SK-N-SH (cell line): Measurements from ENCODE around the gene APOC3. TPM values are rescaled to one million over a fixed set of nuclear protein-coding genes. Genes with fewer than 3 reads are reported as not detected.

Experiments used
- CHD2 ChIP-seq: fragments of 150-350 bp; IDR thresholded peaks from 2 replicates; pipeline ENCODE4 v1.6.1; 2018; ENCODE audit warnings: low read length; ENCODE audit not compliant: partially characterized antibody
- ELF1 ChIP-seq: IDR thresholded peaks from 2 replicates; pipeline ENCODE4 v1.4.0; 2012
- EP300 ChIP-seq, 2 experiments: IDR thresholded peaks; 2 replicates each; pipeline versions ENCODE4 v1.4.0 to v1.6.1; 2012; ENCODE audit warnings: borderline replicate concordance in 1 of 2, low read depth in 1 of 2, low read length in 1 of 2
- EZH2phosphoT487 ChIP-seq: fragments of 200-600 bp; sonication (generic); IDR thresholded peaks from 2 replicates; pipeline ENCODE4 v1.6.1; 2017; ENCODE audit warnings: low read depth, mixed run types, mild to moderate bottlenecking, antibody characterized with exemption, moderate library complexity, borderline replicate concordance
- FOSL2 ChIP-seq: IDR thresholded peaks from 2 replicates; pipeline ENCODE4 v1.4.0; 2012; ENCODE audit warnings: low read depth, mild to moderate bottlenecking, moderate library complexity, borderline replicate concordance
- FOXJ3 ChIP-seq: sonication (generic); formaldehyde crosslinking; IDR thresholded peaks from 2 replicates; pipeline ENCODE4 v1.5.1; 2020; ENCODE audit warnings: mild to moderate bottlenecking, missing genetic modification reagents
- FOXM1 ChIP-seq: IDR thresholded peaks from 2 replicates; pipeline ENCODE4 v1.4.0; 2012; ENCODE audit warnings: low read depth, mild to moderate bottlenecking
- GABPA ChIP-seq: IDR thresholded peaks from 2 replicates; pipeline ENCODE4 v1.4.0; 2012; ENCODE audit warnings: low read depth, mild to moderate bottlenecking
- GATA2 ChIP-seq: sonication (generic); formaldehyde crosslinking; IDR thresholded peaks from 2 replicates; pipeline ENCODE4 v1.5.0; 2020; ENCODE audit warnings: mild to moderate bottlenecking, missing genetic modification reagents
- JUND ChIP-seq: IDR thresholded peaks from 2 replicates; pipeline ENCODE4 v1.4.0; 2012
- MEF2A ChIP-seq: IDR thresholded peaks from 2 replicates; pipeline ENCODE4 v1.4.0; 2012; ENCODE audit warnings: low read depth, borderline replicate concordance
- MXI1 ChIP-seq: IDR thresholded peaks from 2 replicates; pipeline ENCODE4 v1.6.1; 2012; ENCODE audit warnings: mild to moderate bottlenecking, low read depth, low read length, improper control_type of control experiment
- NRF1 ChIP-seq: IDR thresholded peaks from 2 replicates; pipeline ENCODE4 v1.6.1; 2012; ENCODE audit warnings: low read depth, mild to moderate bottlenecking, low read length
- POLR2AphosphoS5 ChIP-seq: IDR thresholded peaks from 2 replicates; pipeline ENCODE4 v1.6.1; 2012; ENCODE audit warnings: low read depth, low read length
- RAD21 ChIP-seq: IDR thresholded peaks from 2 replicates; pipeline ENCODE4 v1.6.1; 2012; ENCODE audit warnings: mild to moderate bottlenecking, low read length
- RCOR1 ChIP-seq: fragments of 150-350 bp; IDR thresholded peaks from 2 replicates; pipeline ENCODE4 v1.6.1; 2017; ENCODE audit warnings: antibody characterized with exemption, low read length
- RXRA ChIP-seq: IDR thresholded peaks from 2 replicates; pipeline ENCODE4 v1.4.0; 2012; ENCODE audit warnings: low read depth, mild to moderate bottlenecking, borderline replicate concordance
- SIN3A ChIP-seq: IDR thresholded peaks from 2 replicates; pipeline ENCODE4 v1.6.1; 2012; ENCODE audit warnings: low read depth, mild to moderate bottlenecking, low read length, moderate library complexity, borderline replicate concordance
- TAF1 ChIP-seq: IDR thresholded peaks from 2 replicates; pipeline ENCODE4 v1.6.1; 2012; ENCODE audit warnings: low read depth, mild to moderate bottlenecking, low read length, moderate library complexity, borderline replicate concordance
- TCF12 ChIP-seq: IDR thresholded peaks from 2 replicates; pipeline ENCODE4 v1.4.0; 2012
- TEAD4 ChIP-seq: IDR thresholded peaks from 2 replicates; pipeline ENCODE4 v1.4.0; 2012; ENCODE audit warnings: mild to moderate bottlenecking, borderline replicate concordance; ENCODE audit not compliant: insufficient read depth
- polyA plus RNA-seq, 3 experiments: library from polyadenylated mRNA; depleted of rRNA; stranded (reverse); fragments of >200 nt; gene quantifications; 2 replicates each; pipeline ENCODE4 v1.2.3, GENCODE V29; 2012
- TF ChIP-seq, protein P1 (sequence below): IDR thresholded peaks from 2 replicates; pipeline ENCODE4 v1.6.1; 2012; ENCODE audit warnings: mild to moderate bottlenecking, low read depth, low read length, moderate library complexity
- TF ChIP-seq, protein P2 (sequence below): IDR thresholded peaks from 2 replicates; pipeline ENCODE4; 2012
- TF ChIP-seq, protein P3 (sequence below): IDR thresholded peaks from 2 replicates; pipeline ENCODE4 v1.4.0; 2012; ENCODE audit warnings: low read depth, borderline replicate concordance
- TF ChIP-seq, protein P4 (sequence below): IDR thresholded peaks from 2 replicates; pipeline ENCODE4 v1.4.0; 2012; ENCODE audit warnings: low read depth
- TF ChIP-seq, protein P5 (sequence below): fragments of 150-350 bp; IDR thresholded peaks from 2 replicates; pipeline ENCODE4 v1.6.1; 2017; ENCODE audit warnings: antibody characterized with exemption, low read length, low read depth, borderline replicate concordance

Gene APOC3
- polyA plus RNA-seq, 1 of the 3 experiments (the other 2 are of a cell fraction) = not detected

DNA sequence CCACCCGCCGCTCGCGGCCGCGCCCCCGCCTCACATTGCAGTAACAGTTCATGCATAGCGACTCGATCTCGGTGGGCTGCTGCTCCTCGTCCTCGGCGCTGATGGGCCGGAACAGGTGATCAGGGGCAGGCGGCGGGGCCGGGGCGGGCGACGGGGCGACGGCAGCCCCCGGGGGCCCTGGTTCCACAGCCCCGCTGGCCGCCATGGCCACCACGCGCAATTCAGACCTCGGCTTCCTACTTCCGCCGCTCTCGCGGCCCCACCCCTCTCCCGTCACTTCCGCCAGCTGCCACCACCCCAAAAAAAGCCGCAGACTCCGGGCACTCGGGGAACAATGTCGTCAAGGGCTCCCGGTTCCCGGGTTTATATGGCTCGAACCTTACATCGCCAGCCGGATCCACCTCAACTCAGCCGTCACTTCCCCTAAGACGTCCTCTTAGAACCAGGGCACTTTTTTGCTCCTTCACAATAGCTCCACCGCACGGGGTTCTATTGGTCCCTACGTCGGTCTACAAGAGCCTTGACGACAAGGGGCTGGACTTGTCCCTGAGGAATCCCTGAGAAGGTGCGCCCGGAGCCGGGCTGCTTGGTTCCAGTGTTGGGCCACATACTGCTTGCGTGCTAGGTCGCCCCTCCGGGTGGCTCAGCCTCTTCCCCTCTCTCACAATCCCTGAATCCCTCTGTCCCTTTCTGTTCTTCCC is 41.8 kb upstream of the APOC3 start, which contains the start of gene ZPR1 (continued):
- TF ChIP-seq, protein P1, sequence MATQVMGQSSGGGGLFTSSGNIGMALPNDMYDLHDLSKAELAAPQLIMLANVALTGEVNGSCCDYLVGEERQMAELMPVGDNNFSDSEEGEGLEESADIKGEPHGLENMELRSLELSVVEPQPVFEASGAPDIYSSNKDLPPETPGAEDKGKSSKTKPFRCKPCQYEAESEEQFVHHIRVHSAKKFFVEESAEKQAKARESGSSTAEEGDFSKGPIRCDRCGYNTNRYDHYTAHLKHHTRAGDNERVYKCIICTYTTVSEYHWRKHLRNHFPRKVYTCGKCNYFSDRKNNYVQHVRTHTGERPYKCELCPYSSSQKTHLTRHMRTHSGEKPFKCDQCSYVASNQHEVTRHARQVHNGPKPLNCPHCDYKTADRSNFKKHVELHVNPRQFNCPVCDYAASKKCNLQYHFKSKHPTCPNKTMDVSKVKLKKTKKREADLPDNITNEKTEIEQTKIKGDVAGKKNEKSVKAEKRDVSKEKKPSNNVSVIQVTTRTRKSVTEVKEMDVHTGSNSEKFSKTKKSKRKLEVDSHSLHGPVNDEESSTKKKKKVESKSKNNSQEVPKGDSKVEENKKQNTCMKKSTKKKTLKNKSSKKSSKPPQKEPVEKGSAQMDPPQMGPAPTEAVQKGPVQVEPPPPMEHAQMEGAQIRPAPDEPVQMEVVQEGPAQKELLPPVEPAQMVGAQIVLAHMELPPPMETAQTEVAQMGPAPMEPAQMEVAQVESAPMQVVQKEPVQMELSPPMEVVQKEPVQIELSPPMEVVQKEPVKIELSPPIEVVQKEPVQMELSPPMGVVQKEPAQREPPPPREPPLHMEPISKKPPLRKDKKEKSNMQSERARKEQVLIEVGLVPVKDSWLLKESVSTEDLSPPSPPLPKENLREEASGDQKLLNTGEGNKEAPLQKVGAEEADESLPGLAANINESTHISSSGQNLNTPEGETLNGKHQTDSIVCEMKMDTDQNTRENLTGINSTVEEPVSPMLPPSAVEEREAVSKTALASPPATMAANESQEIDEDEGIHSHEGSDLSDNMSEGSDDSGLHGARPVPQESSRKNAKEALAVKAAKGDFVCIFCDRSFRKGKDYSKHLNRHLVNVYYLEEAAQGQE = peak; percentile 7; the same call in 1 of the 2 replicates
- TF ChIP-seq TEAD4 (no peak), NRF1 (no peak), ELF1 (peak; percentile 93), RAD21 (no peak), EZH2phosphoT487 (no peak), EP300 (IDR thresholded peaks at IDR 0.05; ENCODE audit: borderline replicate concordance in 1 of 2, low read depth in 1 of 2, low read length in 1 of 2) (no peak), RCOR1 (no peak), TCF12 (0 out of 2 replicates have a peak, but pooled peaks have one; percentile 35), SIN3A (peak; percentile 83), MEF2A (no peak), POLR2AphosphoS5 (peak; percentile 98), FOXM1 (no peak), RXRA (no peak), JUND (no peak), MXI1 (peak; percentile 94), FOXJ3 (CRISPR knock-in tag) (no peak), FOSL2 (no peak), CHD2 (no peak), TAF1 (peak; percentile 86), GABPA (peak; percentile 83), GATA2 (CRISPR knock-in tag) (no peak)
- TF ChIP-seq, protein P2, sequence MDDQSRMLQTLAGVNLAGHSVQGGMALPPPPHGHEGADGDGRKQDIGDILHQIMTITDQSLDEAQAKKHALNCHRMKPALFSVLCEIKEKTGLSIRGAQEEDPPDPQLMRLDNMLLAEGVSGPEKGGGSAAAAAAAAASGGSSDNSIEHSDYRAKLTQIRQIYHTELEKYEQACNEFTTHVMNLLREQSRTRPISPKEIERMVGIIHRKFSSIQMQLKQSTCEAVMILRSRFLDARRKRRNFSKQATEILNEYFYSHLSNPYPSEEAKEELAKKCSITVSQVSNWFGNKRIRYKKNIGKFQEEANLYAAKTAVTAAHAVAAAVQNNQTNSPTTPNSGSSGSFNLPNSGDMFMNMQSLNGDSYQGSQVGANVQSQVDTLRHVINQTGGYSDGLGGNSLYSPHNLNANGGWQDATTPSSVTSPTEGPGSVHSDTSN = no peak
- TF ChIP-seq, protein P3, sequence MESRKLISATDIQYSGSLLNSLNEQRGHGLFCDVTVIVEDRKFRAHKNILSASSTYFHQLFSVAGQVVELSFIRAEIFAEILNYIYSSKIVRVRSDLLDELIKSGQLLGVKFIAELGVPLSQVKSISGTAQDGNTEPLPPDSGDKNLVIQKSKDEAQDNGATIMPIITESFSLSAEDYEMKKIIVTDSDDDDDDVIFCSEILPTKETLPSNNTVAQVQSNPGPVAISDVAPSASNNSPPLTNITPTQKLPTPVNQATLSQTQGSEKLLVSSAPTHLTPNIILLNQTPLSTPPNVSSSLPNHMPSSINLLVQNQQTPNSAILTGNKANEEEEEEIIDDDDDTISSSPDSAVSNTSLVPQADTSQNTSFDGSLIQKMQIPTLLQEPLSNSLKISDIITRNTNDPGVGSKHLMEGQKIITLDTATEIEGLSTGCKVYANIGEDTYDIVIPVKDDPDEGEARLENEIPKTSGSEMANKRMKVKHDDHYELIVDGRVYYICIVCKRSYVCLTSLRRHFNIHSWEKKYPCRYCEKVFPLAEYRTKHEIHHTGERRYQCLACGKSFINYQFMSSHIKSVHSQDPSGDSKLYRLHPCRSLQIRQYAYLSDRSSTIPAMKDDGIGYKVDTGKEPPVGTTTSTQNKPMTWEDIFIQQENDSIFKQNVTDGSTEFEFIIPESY = no peak
- TF ChIP-seq, protein P4, sequence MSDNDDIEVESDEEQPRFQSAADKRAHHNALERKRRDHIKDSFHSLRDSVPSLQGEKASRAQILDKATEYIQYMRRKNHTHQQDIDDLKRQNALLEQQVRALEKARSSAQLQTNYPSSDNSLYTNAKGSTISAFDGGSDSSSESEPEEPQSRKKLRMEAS = peak; percentile 83
- TF ChIP-seq, protein P5, sequence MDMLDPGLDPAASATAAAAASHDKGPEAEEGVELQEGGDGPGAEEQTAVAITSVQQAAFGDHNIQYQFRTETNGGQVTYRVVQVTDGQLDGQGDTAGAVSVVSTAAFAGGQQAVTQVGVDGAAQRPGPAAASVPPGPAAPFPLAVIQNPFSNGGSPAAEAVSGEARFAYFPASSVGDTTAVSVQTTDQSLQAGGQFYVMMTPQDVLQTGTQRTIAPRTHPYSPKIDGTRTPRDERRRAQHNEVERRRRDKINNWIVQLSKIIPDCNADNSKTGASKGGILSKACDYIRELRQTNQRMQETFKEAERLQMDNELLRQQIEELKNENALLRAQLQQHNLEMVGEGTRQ = no peak
